GM18519 (cell line): Measurements from ENCODE around the gene LRRN2.
"Not testable (repeated sequence)": the region's sequence is repeated elsewhere in the genome, so short reads cannot be mapped to it uniquely, and the experiment has no call there.

ENCODE experiments used
- ATAC-seq: cut with Tn5 transposase; IDR thresholded peaks from one replicate; pipeline ENCODE4 v1.9.1; 2021; ENCODE audit warnings: mild to moderate bottlenecking, moderate library complexity; ENCODE audit not compliant: unreplicated experiment, low FRiP score

The LRRN2 gene

GRCh38 chr1:204578867-204579664 lies 106.5 kb downstream of the LRRN2 start:
- peak; percentile 41 for ATAC-seq

- ATAC-seq = no peak
Observed at GRCh38 chr1:204577794-204578478, 107.6 kb downstream of the LRRN2 start.

GRCh38 chr1:204576422-204576821 lies 109.1 kb downstream of the LRRN2 start:
- ATAC-seq = no peak

GRCh38 chr1:204575221-204576190 lies 110.0 kb downstream of the LRRN2 start:
- ATAC-seq = no peak

- no peak for ATAC-seq
Observed at GRCh38 chr1:204574865-204575163, 110.7 kb downstream of the LRRN2 start.

- ATAC-seq = no peak
Observed at GRCh38 chr1:204574016-204574864, 111.3 kb downstream of the LRRN2 start.

- no peak for ATAC-seq
Observed at GRCh38 chr1:204572923-204573922, 112.3 kb downstream of the LRRN2 start.

GRCh38 chr1:204571631-204572030 lies 113.9 kb downstream of the LRRN2 start:
- ATAC-seq = no peak

- no peak for ATAC-seq
Observed at GRCh38 chr1:204571128-204571527, 114.4 kb downstream of the LRRN2 start.

GRCh38 chr1:204570021-204570420 lies 115.5 kb downstream of the LRRN2 start:
- ATAC-seq = not testable (repeated sequence)

GRCh38 chr1:204569478-204569877 lies 116.1 kb downstream of the LRRN2 start:
- no peak for ATAC-seq

- no peak for ATAC-seq
Observed at GRCh38 chr1:204568576-204569315, 116.8 kb downstream of the LRRN2 start.
